ENCODE measurements around the gene SLC1A1. TPM values are rescaled to one million over a fixed set of nuclear protein-coding genes. Genes with fewer than 3 reads are reported as not detected.

The SLC1A1 gene
- total RNA-seq, 1 experiment from 2014 or later = 3.2 TPM

Other genes with a start within 250 kb of the SLC1A1 start
- gene GLIS3, start 190.4 kb upstream of the SLC1A1 start, total RNA-seq (2014; rRNA removed) = 9.0 and 17.0 TPM in 2 replicates
- gene PLPP6, start 171.8 kb downstream of the SLC1A1 start, total RNA-seq (2014; rRNA removed) = 3.6 and 4.0 TPM in 2 replicates
- gene SPATA6L, start 176.0 kb downstream of the SLC1A1 start, total RNA-seq (2014; rRNA removed) = 1.4 TPM in 1 of 2 replicates, not detected in the other
- gene CDC37L1, start 189.1 kb downstream of the SLC1A1 start, total RNA-seq (2014; rRNA removed) = 5.1 and 7.8 TPM in 2 replicates